ENCODE measurements around the gene MECP2. TPM values are rescaled to one million over a fixed set of nuclear protein-coding genes. Genes with fewer than 3 reads are reported as not detected.

MECP2 gene
- total and polyA plus RNA-seq, 2 donors from 2014 or later = 14.0 to 74.7 TPM

DNA sequence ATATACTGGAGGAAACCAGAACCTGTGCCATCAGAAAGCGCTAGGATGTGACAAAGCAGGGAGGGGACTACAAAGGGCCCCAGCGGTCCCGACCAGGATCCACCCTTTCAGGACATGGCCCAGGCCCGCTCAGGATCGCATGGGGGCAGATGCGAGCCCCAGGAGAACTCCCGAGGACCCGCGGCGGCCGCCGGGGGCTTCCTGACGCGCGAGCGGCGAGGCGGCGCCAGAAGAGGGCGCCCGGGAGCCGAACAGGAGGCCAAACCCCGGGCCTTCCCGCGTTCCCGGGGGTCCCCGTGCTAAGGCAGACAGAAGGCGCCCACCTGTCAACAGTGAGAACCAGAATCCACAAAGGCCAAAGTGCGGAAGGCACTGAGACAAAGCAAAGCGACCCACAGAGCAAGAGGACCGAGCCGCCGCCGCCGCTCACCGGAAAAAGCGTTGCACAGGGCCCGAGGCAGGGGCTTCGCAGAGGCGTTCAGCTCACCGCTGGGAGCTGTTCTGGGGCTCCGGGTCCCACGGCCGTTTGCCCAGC, 39.2 kb upstream of the MECP2 start:
- no peaks in the 10 kb centered on the region for H3K4me1 ChIP-seq (ENCODE audit: control insufficient read depth in 2 of 3, insufficient read depth in 2 of 3, low read depth in 1 of 3, low read length in 3 of 3)
- DNase-seq (peak; percentile 76 to 88 (median 83)), FAIRE-seq (no peak)
- H3K9me3 ChIP-seq (ENCODE audit: control insufficient read depth in 2 of 3, insufficient read depth in 1 of 3, low read length in 3 of 3) = no peaks in the 10 kb centered on the region
- no peak overlapping the region for H3K9ac ChIP-seq (ENCODE audit: low read length in 3 of 3)
- H3K27me3 ChIP-seq (ENCODE audit: control insufficient read depth, insufficient read depth, low read length) = no peaks in the 10 kb centered on the region
- TF ChIP-seq, protein P1, sequence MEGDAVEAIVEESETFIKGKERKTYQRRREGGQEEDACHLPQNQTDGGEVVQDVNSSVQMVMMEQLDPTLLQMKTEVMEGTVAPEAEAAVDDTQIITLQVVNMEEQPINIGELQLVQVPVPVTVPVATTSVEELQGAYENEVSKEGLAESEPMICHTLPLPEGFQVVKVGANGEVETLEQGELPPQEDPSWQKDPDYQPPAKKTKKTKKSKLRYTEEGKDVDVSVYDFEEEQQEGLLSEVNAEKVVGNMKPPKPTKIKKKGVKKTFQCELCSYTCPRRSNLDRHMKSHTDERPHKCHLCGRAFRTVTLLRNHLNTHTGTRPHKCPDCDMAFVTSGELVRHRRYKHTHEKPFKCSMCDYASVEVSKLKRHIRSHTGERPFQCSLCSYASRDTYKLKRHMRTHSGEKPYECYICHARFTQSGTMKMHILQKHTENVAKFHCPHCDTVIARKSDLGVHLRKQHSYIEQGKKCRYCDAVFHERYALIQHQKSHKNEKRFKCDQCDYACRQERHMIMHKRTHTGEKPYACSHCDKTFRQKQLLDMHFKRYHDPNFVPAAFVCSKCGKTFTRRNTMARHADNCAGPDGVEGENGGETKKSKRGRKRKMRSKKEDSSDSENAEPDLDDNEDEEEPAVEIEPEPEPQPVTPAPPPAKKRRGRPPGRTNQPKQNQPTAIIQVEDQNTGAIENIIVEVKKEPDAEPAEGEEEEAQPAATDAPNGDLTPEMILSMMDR (IDR thresholded peaks at IDR 0.05; ENCODE audit: borderline replicate concordance, extremely low read depth, insufficient read depth) = peak; percentile 45
- H3K4me3 ChIP-seq (ENCODE audit: low read length in 3 of 3) = no peak overlapping the region
- no peaks in the 10 kb centered on the region for H3K36me3 ChIP-seq (ENCODE audit: control insufficient read depth in 2 of 3, insufficient read depth in 3 of 3, low read length in 3 of 3)
- intact Hi-C loops (cut with DNase I) = no loop called here
- H3K27ac ChIP-seq (ENCODE audit: low read depth in 2 of 2, low read length in 2 of 2) = peak overlapping the region in 1 of 2 donors; percentile 28

DNA sequence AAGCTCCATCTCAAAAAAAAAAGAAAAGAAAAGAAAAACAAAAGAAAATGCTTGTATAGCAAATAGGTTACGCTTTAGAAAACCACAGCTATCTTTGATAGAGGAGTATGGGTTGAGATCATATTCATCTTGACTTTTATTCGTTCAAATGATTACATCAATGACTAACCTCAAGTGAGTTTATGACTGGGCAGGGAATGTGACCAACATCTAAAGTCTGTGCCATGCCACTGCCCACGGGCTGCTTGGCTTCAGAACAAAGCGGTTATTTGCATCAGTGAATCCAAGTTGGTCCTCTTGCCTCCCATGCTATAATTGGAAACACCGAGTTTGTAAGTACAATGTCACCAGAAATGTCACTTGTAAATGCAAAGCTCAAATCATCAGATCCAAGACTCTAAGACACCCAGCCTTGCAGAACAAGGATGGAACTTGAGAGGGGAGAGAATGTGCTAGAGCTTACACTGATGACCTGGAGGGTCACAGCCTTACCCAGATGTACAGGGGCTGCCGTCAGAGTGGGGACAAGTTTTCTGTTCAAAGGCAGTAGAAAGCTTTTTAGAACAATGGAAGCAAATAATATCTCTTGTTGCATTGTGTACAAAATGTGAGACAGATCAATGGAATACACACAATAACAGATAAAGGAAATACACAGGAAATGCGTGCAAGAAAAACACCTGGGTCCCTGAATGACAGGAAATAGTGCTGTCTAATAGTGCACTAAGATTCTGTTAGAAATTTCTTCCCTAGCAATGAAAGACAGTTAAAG, 38.1 kb upstream of the MECP2 start:
- Histone ChIP-seq H3K4me1 (ENCODE audit: control insufficient read depth in 2 of 3, insufficient read depth in 2 of 3, low read depth in 1 of 3, low read length in 3 of 3) (no peaks in the 10 kb centered on the region), H3K36me3 (ENCODE audit: control insufficient read depth in 2 of 3, insufficient read depth in 3 of 3, low read length in 3 of 3) (no peaks in the 10 kb centered on the region), H3K4me3 (ENCODE audit: low read length in 3 of 3) (no peak overlapping the region), H3K27me3 (ENCODE audit: control insufficient read depth, insufficient read depth, low read length) (no peaks in the 10 kb centered on the region), H3K9me3 (ENCODE audit: control insufficient read depth in 2 of 3, insufficient read depth in 1 of 3, low read length in 3 of 3) (no peaks in the 10 kb centered on the region), H3K27ac (ENCODE audit: low read depth in 2 of 2, low read length in 2 of 2) (no peak overlapping the region), H3K9ac (ENCODE audit: low read length in 3 of 3) (no peak overlapping the region)
- intact Hi-C loops (cut with DNase I) = no loop called here
- FAIRE-seq = no peak
- TF ChIP-seq, protein P1 (IDR thresholded peaks at IDR 0.05; ENCODE audit: borderline replicate concordance, extremely low read depth, insufficient read depth) = no peak
- DNase-seq = peak in 2 of 5 donors; percentile 18 to 35

DNA sequence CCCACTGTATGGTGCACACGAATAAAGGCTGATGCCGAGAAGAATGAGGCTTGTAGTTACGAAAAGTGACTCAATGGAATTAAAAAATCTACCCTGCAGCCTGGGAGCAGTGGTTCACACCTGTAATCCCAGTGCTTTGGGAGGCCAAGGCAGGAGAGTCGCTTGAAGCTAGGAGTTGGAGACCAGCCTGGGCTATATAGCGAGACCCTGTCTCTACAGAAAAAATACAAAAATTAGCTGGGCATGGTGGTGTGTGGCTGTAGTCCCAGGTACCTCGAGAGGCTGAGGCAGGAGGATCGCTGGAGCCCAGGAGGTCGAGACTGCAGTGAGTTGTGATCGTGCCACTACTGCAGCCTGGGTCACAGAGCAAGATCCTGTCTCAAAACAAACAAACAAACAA, 34.8 kb upstream of the MECP2 start:
- DNase-seq (no peak), FAIRE-seq (no peak)
- Histone ChIP-seq H3K9ac (ENCODE audit: low read length in 3 of 3) (no peak overlapping the region), H3K27ac (ENCODE audit: low read depth in 2 of 2, low read length in 2 of 2) (no peak overlapping the region), H3K4me3 (ENCODE audit: low read length in 3 of 3) (no peak overlapping the region), H3K27me3 (ENCODE audit: control insufficient read depth, insufficient read depth, low read length) (no peaks in the 10 kb centered on the region), H3K36me3 (ENCODE audit: control insufficient read depth in 2 of 3, insufficient read depth in 3 of 3, low read length in 3 of 3) (no peaks in the 10 kb centered on the region), H3K4me1 (ENCODE audit: control insufficient read depth in 2 of 3, insufficient read depth in 2 of 3, low read depth in 1 of 3, low read length in 3 of 3) (no peaks in the 10 kb centered on the region), H3K9me3 (ENCODE audit: control insufficient read depth in 2 of 3, insufficient read depth in 1 of 3, low read length in 3 of 3) (no peaks in the 10 kb centered on the region)
- TF ChIP-seq, protein P1 (IDR thresholded peaks at IDR 0.05; ENCODE audit: borderline replicate concordance, extremely low read depth, insufficient read depth) = no peak
- intact Hi-C loops (cut with DNase I) = no loop called here

Measured in kidney (tissue), 14 donors.